GM19395 (cell line): ENCODE data around the gene PLA2G5.

Source experiments
- ATAC-seq: cut with Tn5 transposase; IDR thresholded peaks from one replicate; pipeline ENCODE4 v1.9.1; 2021; ENCODE audit warnings: mild to moderate bottlenecking, moderate library complexity; ENCODE audit not compliant: unreplicated experiment

Gene PLA2G5

GRCh38 chr1:20063861-20064292 is 6.1 kb upstream of the PLA2G5 start:
- ATAC-seq: no peak

- ATAC-seq: no peak
These were observed 1.3 kb upstream of the PLA2G5 start for GRCh38 chr1:20068722-20069121.

- no peak for ATAC-seq
These were observed 363 bp downstream of the PLA2G5 start for GRCh38 chr1:20070357-20070756.

- no peak for ATAC-seq
These were observed 1.4 kb downstream of the PLA2G5 start for GRCh38 chr1:20071416-20071815.

- no peak for ATAC-seq
These were observed 2.8 kb downstream of the PLA2G5 start for GRCh38 chr1:20072771-20073170.

- no peak for ATAC-seq
These were observed 3.3 kb downstream of the PLA2G5 start for GRCh38 chr1:20073256-20073655.

GRCh38 chr1:20074055-20074724 is 4.2 kb downstream of the PLA2G5 start:
- ATAC-seq: no peak

GRCh38 chr1:20074725-20075171 is 4.8 kb downstream of the PLA2G5 start:
- no peak for ATAC-seq

GRCh38 chr1:20075345-20075744 is 5.4 kb downstream of the PLA2G5 start:
- ATAC-seq: no peak

GRCh38 chr1:20076223-20076622 is 6.2 kb downstream of the PLA2G5 start:
- ATAC-seq: no peak

GRCh38 chr1:20076710-20077461 is 6.9 kb downstream of the PLA2G5 start:
- no peak for ATAC-seq

GRCh38 chr1:20078171-20078651 is 8.2 kb downstream of the PLA2G5 start:
- no peak for ATAC-seq

GRCh38 chr1:20078711-20079110 is 8.7 kb downstream of the PLA2G5 start:
- ATAC-seq: no peak

GRCh38 chr1:20079661-20080305 is 9.8 kb downstream of the PLA2G5 start:
- no peak for ATAC-seq

- ATAC-seq: peak; percentile 76
These were observed 10.7 kb downstream of the PLA2G5 start for GRCh38 chr1:20080441-20081352.

GRCh38 chr1:20081353-20081810 is 11.4 kb downstream of the PLA2G5 start:
- no peak for ATAC-seq

GRCh38 chr1:20082772-20083171 is 12.8 kb downstream of the PLA2G5 start:
- no peak for ATAC-seq

- ATAC-seq: no peak
These were observed 13.4 kb downstream of the PLA2G5 start for GRCh38 chr1:20083178-20083944.

GRCh38 chr1:20086800-20087199 is 16.8 kb downstream of the PLA2G5 start:
- no peak for ATAC-seq

GRCh38 chr1:20087668-20088067 is 17.7 kb downstream of the PLA2G5 start:
- ATAC-seq: no peak
